Stimulated activated CD8-positive, alpha-beta memory T cell treated with anti-CD3 and anti-CD28 coated beads, Interleukin-2, amount 100 ng/mL, for 48 hours (primary cell): ENCODE measurements around the gene DLX5.

Source experiments
- DNase-seq, 2 donors: peaks; one replicate each; pipeline ENCODE4 v3.0.0-alpha.2; 2020; ENCODE audit warnings: low read depth in 2 of 2

The DLX5 gene

DNA sequence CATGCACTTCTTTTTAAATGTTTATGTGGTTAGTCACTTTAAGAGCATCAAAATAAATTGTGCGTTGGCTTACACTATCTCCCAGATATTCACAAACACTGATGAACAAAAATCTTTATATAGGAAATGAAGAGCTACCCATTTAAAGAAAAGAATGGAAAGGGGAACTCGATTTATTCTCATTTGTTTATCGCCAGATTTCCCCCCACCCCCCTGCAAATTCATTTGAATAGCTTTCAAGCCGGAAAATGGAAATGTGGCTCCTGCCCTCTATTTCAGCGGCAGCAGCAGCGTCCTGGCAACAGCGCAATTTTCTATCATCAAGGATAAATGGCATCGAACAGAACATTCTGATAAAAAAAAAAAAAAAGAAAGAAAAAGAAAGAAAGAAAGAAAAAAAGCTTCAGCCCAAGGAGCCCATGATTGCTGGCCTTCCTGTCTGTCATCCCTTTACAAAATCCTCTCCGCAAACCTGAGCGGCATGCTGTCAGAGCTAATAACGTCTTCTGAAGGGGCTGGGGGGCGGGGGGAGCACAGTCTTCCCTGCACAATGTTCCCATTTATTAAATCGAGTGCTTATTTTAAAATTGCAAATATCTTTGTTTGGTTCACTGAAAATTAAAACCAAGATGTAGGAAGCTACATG lies 33.0 kb downstream of the DLX5 start:
- no peak for DNase-seq

- no peak for DNase-seq
Measured at GRCh38 chr7:96989859-96990317, 34.7 kb downstream of the DLX5 start.

DNA sequence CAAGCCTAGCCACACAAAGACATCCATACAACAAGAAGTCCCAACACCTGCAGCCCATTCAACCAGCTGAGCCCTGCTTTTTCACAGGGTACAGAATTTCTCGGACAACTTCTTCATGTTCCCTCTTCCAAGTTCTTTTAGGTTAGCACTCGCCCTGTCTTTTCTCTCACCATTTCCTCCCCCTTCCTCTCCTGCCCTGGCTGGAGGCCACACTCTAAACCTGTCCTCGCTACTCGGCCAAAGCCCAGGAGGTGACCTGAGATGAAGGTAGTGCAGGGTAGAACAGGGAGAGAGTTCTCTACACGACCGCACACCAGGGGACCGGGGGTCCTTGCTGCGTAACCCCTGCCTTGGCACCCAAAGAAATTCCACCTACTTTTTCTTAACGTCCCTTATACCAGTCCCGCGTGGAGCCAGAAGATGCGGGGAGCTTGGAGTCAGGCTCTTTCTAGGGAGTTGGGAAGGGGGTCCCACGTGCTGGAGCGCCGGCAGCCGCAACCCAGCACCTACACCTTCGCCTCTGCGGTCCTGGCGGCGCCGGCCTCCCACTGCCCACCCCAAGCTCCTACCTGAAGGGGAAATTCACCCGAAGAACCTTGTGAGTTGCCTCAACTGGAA lies 35.3 kb downstream of the DLX5 start:
- DNase-seq, result no peak

DNA sequence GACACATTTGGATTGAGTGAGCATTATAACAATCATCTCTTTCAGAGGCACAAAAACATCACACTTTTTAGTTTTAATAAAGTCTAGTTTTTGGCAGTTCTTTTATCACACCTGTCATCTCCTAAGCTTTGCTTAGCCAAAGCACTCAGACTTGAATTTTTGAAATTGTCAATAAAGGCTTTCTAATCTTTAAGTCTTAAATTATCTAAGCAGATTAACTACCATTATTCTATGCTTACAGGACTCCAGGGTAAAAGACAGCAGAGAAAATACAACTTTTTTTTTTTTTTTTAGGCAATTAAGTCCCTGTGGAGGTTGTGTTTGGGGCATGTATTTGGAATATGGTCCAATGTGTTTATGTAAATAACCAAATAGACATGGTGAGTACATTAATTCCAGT lies 36.9 kb downstream of the DLX5 start:
- DNase-seq, result no peak

DNA sequence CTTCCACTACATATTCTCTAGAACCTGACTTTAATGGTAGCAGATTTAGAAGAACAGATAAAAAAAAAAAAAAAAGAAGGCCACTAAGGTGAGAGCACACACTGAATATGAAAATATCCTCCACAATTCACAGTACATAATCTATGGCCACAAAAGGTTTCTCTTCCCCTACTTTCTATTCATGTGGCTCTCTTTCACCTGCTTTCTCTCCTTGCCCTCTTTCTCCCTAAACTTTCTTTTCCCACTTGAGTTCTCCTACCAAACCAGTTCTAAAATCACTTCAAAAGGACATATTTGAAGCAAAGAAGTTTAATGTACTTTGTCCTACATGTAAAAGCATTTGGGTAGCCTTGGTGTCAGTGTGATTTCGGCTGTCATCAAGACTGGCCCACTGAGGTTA lies 37.7 kb downstream of the DLX5 start:
- DNase-seq, result no peak

DNA sequence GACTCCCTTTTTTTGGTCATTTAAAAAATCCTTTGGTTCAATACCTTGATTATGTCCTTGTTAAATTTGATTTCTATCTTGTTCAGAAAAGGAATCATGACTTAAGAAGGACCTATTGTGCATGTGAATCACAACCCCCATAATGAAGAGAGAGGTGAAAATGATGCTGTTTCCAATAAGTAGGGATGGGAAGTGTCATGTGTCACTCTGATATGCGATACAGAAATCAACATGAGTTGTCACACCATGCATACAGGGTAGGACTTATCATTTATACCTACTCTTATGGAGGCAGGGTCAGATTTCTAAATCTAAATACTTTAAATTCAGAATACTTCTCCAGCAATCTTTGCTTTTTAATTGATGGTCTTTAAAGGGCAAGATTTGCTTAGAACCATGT lies 38.6 kb downstream of the DLX5 start:
- no peak for DNase-seq

DNA sequence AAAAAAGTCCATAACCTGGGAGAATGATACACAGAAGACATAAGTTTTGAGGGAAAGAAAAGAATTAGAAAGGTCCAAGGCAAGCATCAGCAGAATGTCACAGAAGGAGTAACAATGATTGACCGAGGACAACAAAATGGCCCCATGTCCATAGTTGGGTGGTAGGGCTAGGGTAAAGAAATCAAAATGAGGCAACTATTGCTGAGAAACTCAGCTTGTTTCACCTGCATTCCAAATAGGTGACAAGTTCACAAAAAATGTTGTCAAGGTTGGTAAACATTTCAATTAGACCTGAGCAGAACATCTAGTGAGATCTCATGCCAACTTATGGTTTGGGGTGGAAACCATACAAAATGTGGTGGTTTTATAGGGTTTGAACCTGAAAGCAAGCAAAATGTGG lies 42.0 kb downstream of the DLX5 start:
- DNase-seq, result no peak

GRCh38 chr7:96979551-96980276 lies 44.9 kb downstream of the DLX5 start:
- DNase-seq, result no peak

GRCh38 chr7:96977445-96977844 lies 47.2 kb downstream of the DLX5 start:
- no peak for DNase-seq

GRCh38 chr7:96976106-96976505 lies 48.5 kb downstream of the DLX5 start:
- no peak for DNase-seq

DNA sequence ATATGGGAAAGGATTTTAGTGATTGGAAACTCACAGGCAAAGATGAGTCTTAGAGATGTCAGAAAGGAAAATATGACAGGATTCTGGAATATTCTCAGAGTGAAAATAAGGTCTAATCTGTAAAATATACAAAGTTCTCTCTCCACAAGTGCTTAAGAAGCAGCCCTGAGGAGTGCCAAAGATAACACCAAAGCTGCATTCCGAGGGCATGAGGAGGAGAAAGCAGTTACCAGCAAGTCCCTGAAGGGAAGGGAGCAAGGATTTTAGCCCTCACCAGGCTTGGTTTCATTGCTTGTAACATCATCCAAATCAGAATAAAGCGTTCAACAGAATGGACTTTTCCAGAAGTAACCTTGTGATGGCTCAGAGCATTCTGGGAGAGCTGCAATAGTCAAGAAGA lies 50.6 kb downstream of the DLX5 start:
- DNase-seq, result no peak

DNA sequence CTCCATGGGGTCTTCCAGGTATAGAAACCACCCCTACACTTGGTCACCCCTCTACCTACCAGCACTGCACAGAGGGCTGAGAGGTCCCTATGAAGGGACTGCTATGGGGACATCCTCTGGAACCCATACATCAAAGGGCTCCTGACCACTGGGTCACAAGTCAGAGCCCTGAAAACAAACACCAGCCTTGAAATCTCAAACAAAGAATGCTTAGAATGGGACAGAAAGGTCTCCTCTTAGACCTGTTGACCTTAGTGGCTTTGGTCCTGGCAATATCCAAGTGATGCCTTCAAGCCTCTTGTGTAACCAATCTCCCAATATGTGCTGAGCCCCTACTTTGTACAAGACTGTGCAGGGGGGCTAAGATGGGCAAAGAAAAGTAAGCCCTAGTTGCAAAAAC lies 53.9 kb downstream of the DLX5 start:
- no peak for DNase-seq
